ENCODE data around the gene SRPX2.

GRCh38 chrX:100650841-100651240 is 6.8 kb downstream of the SRPX2 start:
- TF ChIP-seq EZH2 (IDR thresholded peaks at IDR 0.05; ENCODE audit: low read depth) (no peak), CTCF (conservative IDR thresholded peaks at IDR 0.05) (no peak)

Data from PC-9 (cell line).